DMS114 treated with DMSO at 0.1 percent for 48 hours (cell line): ENCODE data around the gene SEMA6D.

Source experiments
- DNase-seq: peaks from one replicate; lab custom pipeline; 2025; ENCODE audit not compliant: unreplicated experiment; lab: John Stamatoyannopoulos, UW

Gene SEMA6D

GRCh38 chr15:47820747-47821319, 103.5 kb downstream of the SEMA6D start:
- DNase-seq, result no peak

GRCh38 chr15:47822048-47822447, 104.7 kb downstream of the SEMA6D start:
- no peak for DNase-seq
